Measurements from ENCODE around the gene MARCHF11.

The MARCHF11 gene

GRCh38 chr5:16050414-16050813, 129.2 kb downstream of the MARCHF11 start:
- no peak for DNase-seq

GRCh38 chr5:16049761-16050160, 129.8 kb downstream of the MARCHF11 start:
- no peak for DNase-seq

GRCh38 chr5:16048132-16048531, 131.5 kb downstream of the MARCHF11 start:
- DNase-seq: no peak

- no peak for DNase-seq
Measured at GRCh38 chr5:16043349-16043965, 136.1 kb downstream of the MARCHF11 start.

- DNase-seq: no peak
Measured at GRCh38 chr5:16037121-16037845, 142.3 kb downstream of the MARCHF11 start.

- no peak for DNase-seq
Measured at GRCh38 chr5:16034319-16035001, 145.1 kb downstream of the MARCHF11 start.

- no peak for DNase-seq
Measured at GRCh38 chr5:16033187-16033925, 146.2 kb downstream of the MARCHF11 start.

- DNase-seq: no peak
Measured at GRCh38 chr5:16028708-16029107, 150.9 kb downstream of the MARCHF11 start.

GRCh38 chr5:16025681-16026080, 153.9 kb downstream of the MARCHF11 start:
- DNase-seq: no peak

- DNase-seq: no peak
Measured at GRCh38 chr5:16018970-16019369, 160.6 kb downstream of the MARCHF11 start.

GRCh38 chr5:16017720-16018119, 161.9 kb downstream of the MARCHF11 start:
- DNase-seq: no peak

Measured in activated CD8-positive, alpha-beta memory T cell treated with anti-CD3 and anti-CD28 coated beads, Interleukin-2, amount 50 U/mL, for 4 hours (primary cell).